HCT116 (cell line): ENCODE data around the gene NTNG1. TPM values are rescaled to one million over a fixed set of nuclear protein-coding genes. Genes with fewer than 3 reads are reported as not detected.

ENCODE experiments used
- ATAC-seq: fragments of 200-7000 bp; cut with Tn5 transposase; 2 replicates; pipeline ENCODE4 v1.9.1; 2020; ENCODE audit warnings: mild to moderate bottlenecking, moderate library complexity
- BruUV-seq: library from RNA; stranded (reverse); fragments of 400-500 nt; replicated peaks from 2 replicates; lab custom pipeline; 2021; lab: Mats Ljungman, UMichigan
- CTCF ChIA-PET: fragments of 300-600 bp; sonication (Branson Sonifier 250); formaldehyde crosslinking; loops from one replicate; lab custom pipeline; 2021; ENCODE audit warnings: antibody characterized with exemption; lab: Charles Lee
- POLR2A ChIA-PET: fragments of 300-600, 350-600 bp; sonication (Branson Sonifier 250); formaldehyde crosslinking; loops from one replicate; lab custom pipeline; 2021; ENCODE audit warnings: antibody characterized with exemption; lab: Charles Lee
- RAD21 ChIA-PET, 2 experiments: fragments of 300-600 bp; sonication (Branson Sonifier 250); formaldehyde crosslinking; loops; one replicate each; lab custom pipeline; 2023; ENCODE audit warnings: low total read pairs in 2 of 2; ENCODE audit not compliant: uncharacterized antibody in 2 of 2, unreplicated experiment in 2 of 2, low non-redundant PET in 1 of 2; lab: Charles Lee
- DNase-seq: peaks from one replicate; pipeline ENCODE4 v3.0.0-alpha.2; 2010; ENCODE audit warnings: low read depth, low spot score
- H2AFZ ChIP-seq: fragments of 200-600 bp; shearing (Covaris generic), sonication (generic); 2 replicates; pipeline ENCODE4 v1.6.1; 2017; ENCODE audit warnings: low read depth, mixed run types, mixed read lengths, antibody characterized with exemption, low read length; ENCODE audit not compliant: poor library complexity, severe bottlenecking
- H3K27ac ChIP-seq: 2 replicates; pipeline ENCODE4 v1.5.1; 2012; ENCODE audit warnings: low read depth, low read length
- H3K27me3 ChIP-seq: fragments of 200-600 bp; sonication (generic); 2 replicates; pipeline ENCODE4 v1.6.1; 2016; ENCODE audit warnings: mixed run types, low read length, mixed read lengths; ENCODE audit not compliant: insufficient read depth
- H3K36me3 ChIP-seq, 2 experiments: fragments of 200-500 bp in 1 of 2; fragments of 200-600 bp in 1 of 2; sonication (Bioruptor generic) in 1 of 2; sonication (generic) in 1 of 2; 2 replicates each; pipeline versions ENCODE4 v1.5.1 to v1.6.1; 2014 to 2016; ENCODE audit warnings: low read length in 2 of 2, inconsistent platforms in 1 of 2, mixed read lengths in 1 of 2, mixed run types in 1 of 2; ENCODE audit not compliant: insufficient read depth in 2 of 2, control insufficient read depth in 1 of 2
- H3K4me1 ChIP-seq, 2 experiments: fragments of 200-600 bp in 1 of 2; sonication (generic) in 1 of 2; 2 replicates each; pipeline versions ENCODE4 v1.5.1 to v1.6.1; 2012 to 2017; ENCODE audit warnings: low read length in 2 of 2, inconsistent platforms in 1 of 2, mild to moderate bottlenecking in 1 of 2, mixed read lengths in 1 of 2, mixed run types in 1 of 2, moderate library complexity in 1 of 2; ENCODE audit not compliant: insufficient read depth in 2 of 2, control insufficient read depth in 1 of 2
- H3K4me2 ChIP-seq: fragments of 200-600 bp; sonication (generic); 2 replicates; pipeline ENCODE4 v1.6.1; 2017; ENCODE audit warnings: mixed run types, low read length, mixed read lengths
- H3K4me3 ChIP-seq, 2 experiments: fragments of 200-600 bp in 1 of 2; sonication (generic) in 1 of 2; replicated peaks in 1 of 2; 2 replicates each; pipeline ENCODE4 v1.5.1; 2011 to 2016; ENCODE audit warnings: low read length in 2 of 2, control low read depth in 1 of 2, low read depth in 1 of 2, mild to moderate bottlenecking in 1 of 2, mixed read lengths in 1 of 2, mixed run types in 1 of 2
- H3K79me2 ChIP-seq: fragments of 200-600 bp; sonication (generic); 2 replicates; pipeline ENCODE4 v1.6.1; 2017; ENCODE audit warnings: mild to moderate bottlenecking, mixed run types, low read length, moderate library complexity, mixed read lengths; ENCODE audit not compliant: insufficient read depth
- H3K9ac ChIP-seq: fragments of 200-600 bp; sonication (generic); 2 replicates; pipeline ENCODE4 v1.6.1; 2016; ENCODE audit warnings: low read length, mixed read lengths
- H3K9me2 ChIP-seq: fragments of 200-600 bp; sonication (generic), shearing (Covaris generic); 2 replicates; pipeline ENCODE4 v1.6.1; 2017; ENCODE audit warnings: mixed run types, mild to moderate bottlenecking, moderate library complexity; ENCODE audit not compliant: insufficient read depth
- H3K9me3 ChIP-seq, 2 experiments: fragments of 200-500 bp in 1 of 2; fragments of 200-600 bp in 1 of 2; sonication (Bioruptor generic) in 1 of 2; sonication (generic) in 1 of 2; 2 replicates each; pipeline ENCODE4 v1.6.1; 2014 to 2017; ENCODE audit warnings: low read length in 2 of 2, mixed read lengths in 2 of 2, inconsistent platforms in 1 of 2, low read depth in 1 of 2, mild to moderate bottlenecking in 1 of 2, mixed run types in 1 of 2, moderate library complexity in 1 of 2; ENCODE audit not compliant: control insufficient read depth in 1 of 2, insufficient read depth in 1 of 2
- H4K20me1 ChIP-seq: fragments of 200-600 bp; sonication (generic), shearing (Covaris generic); 2 replicates; pipeline ENCODE4 v1.6.1; 2017; ENCODE audit warnings: mixed run types, mild to moderate bottlenecking, moderate library complexity; ENCODE audit not compliant: insufficient read depth
- CEBPB ChIP-seq: IDR thresholded peaks from 2 replicates; pipeline ENCODE4 v1.6.1; 2012; ENCODE audit warnings: low read depth
- CTCF ChIP-seq, 3 experiments: fragments of 200-600 bp in 1 of 3; sonication (generic) in 1 of 3; IDR thresholded peaks in 2 of 3; conservative IDR thresholded peaks in 1 of 3; 2 replicates each; pipeline ENCODE4 v1.5.1; 2012 to 2017; ENCODE audit warnings: low read depth in 2 of 3, low read length in 2 of 3, antibody characterized with exemption in 1 of 3, borderline replicate concordance in 1 of 3, control low read depth in 1 of 3, mild to moderate bottlenecking in 1 of 3, mixed read lengths in 1 of 3, mixed run types in 1 of 3, moderate library complexity in 1 of 3; ENCODE audit not compliant: insufficient read depth in 1 of 3
- EGR1 ChIP-seq: IDR thresholded peaks from 2 replicates; pipeline ENCODE4 v1.6.1; 2012; ENCODE audit warnings: low read depth
- EZH2 ChIP-seq: fragments of 200-600 bp; sonication (generic); IDR thresholded peaks from 2 replicates; pipeline ENCODE4 v1.6.1; 2017; ENCODE audit warnings: antibody characterized with exemption, mixed run types
- MAX ChIP-seq: IDR thresholded peaks from 2 replicates; pipeline ENCODE4 v1.6.1; 2012
- POLR2A ChIP-seq: IDR thresholded peaks from 2 replicates; pipeline ENCODE4 v1.7.0; 2011; ENCODE audit warnings: borderline replicate concordance; ENCODE audit not compliant: insufficient read depth, insufficient read length; ENCODE audit errors: extremely low read depth
- POLR2AphosphoS5 ChIP-seq: IDR thresholded peaks from 2 replicates; pipeline ENCODE4 v1.6.1; 2011; ENCODE audit warnings: mild to moderate bottlenecking, low read depth, low read length, moderate library complexity
- RAD21 ChIP-seq: IDR thresholded peaks from 2 replicates; pipeline ENCODE4 v1.6.1; 2012; ENCODE audit warnings: low read depth, mild to moderate bottlenecking
- SP1 ChIP-seq: IDR thresholded peaks from 2 replicates; pipeline ENCODE4 v1.6.1; 2012; ENCODE audit warnings: low read depth
- YY1 ChIP-seq: IDR thresholded peaks from 2 replicates; pipeline ENCODE4 v1.6.1; 2011; ENCODE audit warnings: low read length, low read depth, moderate library complexity, mild to moderate bottlenecking; ENCODE audit not compliant: insufficient replicate concordance; ENCODE audit errors: extremely low read depth
- ZBTB33 ChIP-seq: IDR thresholded peaks from 2 replicates; pipeline ENCODE4 v1.6.1; 2011; ENCODE audit warnings: mild to moderate bottlenecking, low read length, moderate library complexity; ENCODE audit not compliant: insufficient replicate concordance; ENCODE audit errors: extremely low read depth
- intact Hi-C: fragments of 100-400 bp; cut with micrococcal nuclease; formaldehyde crosslinking; loops from 2 replicates; pipeline ENCODE4 v1.10.0; 2022
- total RNA-seq: library from RNA; stranded (reverse); gene quantifications from one replicate; pipeline ENCODE4 v1.2.1, GENCODE V29; 2021; ENCODE audit not compliant: unreplicated experiment

Gene NTNG1
- total RNA-seq, 1 experiment from 2014 or later = not detected

GRCh38 chr1:107344268-107344760, 203.5 kb downstream of the NTNG1 start:
- no peaks in the 10 kb centered on the region for H3K79me2 ChIP-seq
- TF ChIP-seq EGR1 (no peak), CTCF (IDR thresholded peaks at IDR 0.05 in 2 of 3, conservative IDR thresholded peaks at IDR 0.05 in 1 of 3; ENCODE audit: borderline replicate concordance in 1 of 3, insufficient read depth in 1 of 3, low read depth in 2 of 3, low read length in 2 of 3) (no peak), CEBPB (no peak), YY1 (no peak), SP1 (no peak), EZH2 (no peak), ZBTB33 (no peak), POLR2AphosphoS5 (no peak), MAX (no peak), RAD21 (no peak), POLR2A (no peak)
- TF ChIP-seq, all 23 proteins: peak for 0
- ATAC-seq (no peak), DNase-seq (no peak)
- Histone ChIP-seq H3K36me3 (no peaks in the 10 kb centered on the region), H3K4me1 (no peaks in the 10 kb centered on the region), H3K27me3 (no peaks in the 10 kb centered on the region), H3K27ac (no peak overlapping the region), H3K4me3 (no peak overlapping the region), H2AFZ (no peak overlapping the region), H3K9me2 (no peaks in the 10 kb centered on the region), H3K9me3 (peaks cover 10 to 11% of the 10 kb centered on the region in 2 experiments; a peak in 2 of 4 replicates), H3K9ac (no peak overlapping the region), H4K20me1 (no peaks in the 10 kb centered on the region; the same call in 1 of the 2 replicates), H3K4me2 (no peak overlapping the region)
- BruUV-seq = no TSS peak
- intact Hi-C loops = no loop called here
- RAD21 ChIA-PET = no interaction called here
- CTCF ChIA-PET = no interaction called here
- POLR2A ChIA-PET = no interaction called here
